Stimulated activated naive CD4-positive, alpha-beta T cell treated with Interleukin-2 at 50 U/mL for 16 hours (primary cell): ENCODE data around the gene MIPOL1.
"Not testable (repeated sequence)": the region's sequence is repeated elsewhere in the genome, so short reads cannot be mapped to it uniquely, and the experiment has no call there.

Experiments used
- DNase-seq: peaks from one replicate; lab custom pipeline; 2025; lab: John Stamatoyannopoulos, UW

MIPOL1 gene, protein sequence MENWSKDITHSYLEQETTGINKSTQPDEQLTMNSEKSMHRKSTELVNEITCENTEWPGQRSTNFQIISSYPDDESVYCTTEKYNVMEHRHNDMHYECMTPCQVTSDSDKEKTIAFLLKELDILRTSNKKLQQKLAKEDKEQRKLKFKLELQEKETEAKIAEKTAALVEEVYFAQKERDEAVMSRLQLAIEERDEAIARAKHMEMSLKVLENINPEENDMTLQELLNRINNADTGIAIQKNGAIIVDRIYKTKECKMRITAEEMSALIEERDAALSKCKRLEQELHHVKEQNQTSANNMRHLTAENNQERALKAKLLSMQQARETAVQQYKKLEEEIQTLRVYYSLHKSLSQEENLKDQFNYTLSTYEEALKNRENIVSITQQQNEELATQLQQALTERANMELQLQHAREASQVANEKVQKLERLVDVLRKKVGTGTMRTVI

DNA sequence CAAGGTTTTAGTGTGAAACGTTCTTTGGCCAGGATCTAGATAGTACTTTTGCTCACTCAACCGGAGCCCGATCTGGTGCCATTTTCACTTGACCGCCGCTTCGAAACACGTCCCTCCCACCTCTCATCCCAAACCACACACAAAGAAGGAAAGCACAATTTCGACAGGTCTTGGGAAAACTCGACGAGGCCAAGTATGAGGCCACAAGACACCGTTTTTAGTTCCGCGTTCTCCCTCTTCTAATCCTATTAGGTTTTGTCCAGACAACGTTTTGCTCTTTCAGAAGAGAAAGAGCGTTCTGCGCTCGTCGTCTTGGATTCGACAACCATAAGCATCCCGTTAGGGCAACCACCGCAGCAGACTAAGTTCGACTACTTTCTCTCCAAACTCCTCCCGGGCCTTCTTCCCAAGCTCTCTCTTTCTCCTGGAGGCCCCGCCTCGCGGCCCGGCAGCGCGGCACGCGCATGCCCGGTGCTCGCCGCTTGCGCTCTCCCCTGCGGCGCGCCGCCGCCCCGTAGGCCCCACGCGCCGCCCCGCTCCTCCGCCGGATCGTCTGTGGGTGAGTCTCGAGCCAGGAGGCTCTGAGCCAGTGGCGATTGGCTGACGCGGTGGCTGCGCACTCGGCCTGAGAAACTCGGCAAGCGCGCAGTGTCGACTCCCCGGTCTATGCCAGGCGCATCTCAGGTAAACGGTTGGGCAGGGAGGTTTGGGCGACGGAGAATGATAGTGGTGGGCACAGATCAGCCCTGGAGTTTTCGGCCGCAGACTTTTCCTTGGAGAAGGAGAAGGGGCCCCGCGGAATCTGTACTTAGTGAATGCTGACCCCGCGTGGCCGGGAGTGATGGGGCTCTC, at the start of gene MIPOL1:
Gene MIPOL1 (plus strand): TSS at position 517 of the 852 bp plus-strand sequence. CDS start 49,952 bp downstream, outside the sequence.
- no peak for DNase-seq

DNA sequence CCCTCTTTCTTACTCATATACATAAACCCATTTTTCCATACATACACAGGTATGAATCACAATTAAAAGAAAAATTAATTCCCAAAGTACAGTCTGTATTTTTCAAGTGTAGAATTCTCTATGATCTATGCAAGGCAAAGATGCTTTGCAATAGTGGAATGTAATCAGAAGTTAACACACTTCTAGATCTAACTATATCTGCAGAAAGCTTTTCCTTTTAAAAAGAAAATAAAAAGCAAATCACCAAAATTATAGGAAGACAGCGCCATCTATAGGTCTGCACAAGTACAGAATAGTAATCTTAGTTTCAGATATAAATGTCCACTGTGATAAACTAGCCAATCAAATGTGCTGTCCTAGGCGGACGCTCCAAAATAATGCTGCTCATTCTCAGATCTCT, 47.3 kb upstream of the MIPOL1 start:
- no peak for DNase-seq

DNA sequence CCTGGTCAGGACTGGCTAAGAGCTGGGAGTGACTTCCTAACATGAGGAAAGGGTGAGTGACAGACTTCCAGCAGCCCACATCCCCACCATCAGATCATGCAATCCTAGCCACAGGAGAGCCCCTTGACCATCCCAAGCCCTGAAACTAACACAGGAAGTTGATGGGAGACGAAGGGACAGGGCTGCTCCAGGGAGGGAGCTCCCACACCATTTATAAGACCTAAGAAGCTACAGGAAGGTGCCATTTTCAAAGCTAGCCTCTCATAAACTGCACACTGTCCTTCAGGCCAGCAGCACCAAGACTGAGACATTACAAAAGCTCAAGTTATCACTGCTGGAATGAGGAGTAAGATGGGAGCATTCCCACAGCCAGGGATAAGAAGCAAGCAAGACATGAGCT, 44.7 kb upstream of the MIPOL1 start:
- no peak for DNase-seq

DNA sequence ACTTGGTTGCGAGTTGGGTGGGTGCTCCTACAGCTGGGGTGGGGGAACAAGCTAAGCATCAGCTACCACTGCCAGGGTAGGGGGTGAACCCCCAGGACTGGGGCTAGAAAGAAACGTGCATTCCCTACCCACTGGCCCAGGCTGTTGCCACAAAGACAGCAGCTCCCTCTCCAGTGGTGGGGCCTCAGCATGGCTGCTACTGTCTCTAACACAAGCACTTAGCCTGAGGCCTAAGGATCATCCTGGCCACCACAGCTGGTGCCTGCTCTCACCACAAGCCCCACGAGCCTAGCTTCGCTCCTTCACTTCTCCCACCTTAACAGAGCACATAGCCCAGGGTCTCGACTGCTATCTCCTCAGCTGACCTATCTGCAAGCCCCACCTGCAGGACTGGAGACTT, 44.3 kb upstream of the MIPOL1 start:
- no peak for DNase-seq

DNA sequence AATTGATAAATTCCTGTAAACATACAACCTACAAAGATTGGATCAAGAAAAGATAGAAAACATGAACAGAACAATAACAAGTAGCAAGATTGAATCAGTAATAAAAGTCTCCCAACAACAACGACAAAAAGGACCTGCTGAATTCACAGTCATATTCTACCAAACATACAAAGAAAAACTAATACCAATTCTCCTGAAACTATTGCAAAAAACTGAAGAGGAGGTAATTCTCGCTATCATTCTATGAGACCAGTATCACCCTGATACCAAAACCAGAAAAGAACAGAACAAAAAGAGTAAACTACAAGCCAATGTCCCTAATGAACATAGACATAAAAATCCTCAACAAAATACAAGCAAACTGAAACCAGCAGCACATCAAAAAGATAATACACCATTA, 39.8 kb upstream of the MIPOL1 start:
- DNase-seq: no peak

DNA sequence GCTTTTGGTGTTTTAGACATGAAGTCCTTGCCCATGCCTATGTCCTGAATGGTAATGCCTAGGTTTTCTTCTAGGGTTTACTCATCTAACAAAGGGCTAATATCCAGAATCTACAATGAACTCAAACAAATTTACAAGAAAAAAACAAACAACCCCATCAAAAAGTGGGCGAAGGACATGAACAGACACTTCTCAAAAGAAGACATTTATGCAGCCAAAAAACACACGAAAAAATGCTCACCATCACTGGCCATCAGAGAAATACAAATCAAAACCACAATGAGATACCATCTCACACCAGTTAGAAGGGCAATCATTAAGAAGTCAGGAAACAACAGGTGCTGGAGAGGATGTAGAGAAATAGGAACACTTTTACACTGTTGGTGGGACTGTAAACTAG, 35.4 kb upstream of the MIPOL1 start:
- DNase-seq: not testable (repeated sequence)

DNA sequence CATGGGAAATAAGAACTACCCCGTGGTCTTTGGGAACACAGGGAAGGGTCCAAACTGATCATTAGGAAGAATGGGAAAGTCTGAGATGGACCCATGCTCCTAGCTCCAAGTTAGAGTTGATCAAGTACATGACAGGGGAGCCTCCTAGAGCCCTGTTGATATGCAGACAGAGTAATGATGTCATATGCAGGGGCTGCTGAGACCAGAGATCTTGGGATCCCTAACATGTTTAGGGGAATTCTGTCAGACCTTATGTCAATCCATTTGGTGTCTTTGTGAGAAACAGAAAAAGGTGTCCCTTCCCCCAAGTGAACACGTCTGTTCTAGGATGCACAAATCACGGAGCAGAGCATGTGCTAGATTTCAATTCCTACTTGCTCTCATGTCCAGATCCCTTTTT, 31.9 kb upstream of the MIPOL1 start:
- DNase-seq: no peak

DNA sequence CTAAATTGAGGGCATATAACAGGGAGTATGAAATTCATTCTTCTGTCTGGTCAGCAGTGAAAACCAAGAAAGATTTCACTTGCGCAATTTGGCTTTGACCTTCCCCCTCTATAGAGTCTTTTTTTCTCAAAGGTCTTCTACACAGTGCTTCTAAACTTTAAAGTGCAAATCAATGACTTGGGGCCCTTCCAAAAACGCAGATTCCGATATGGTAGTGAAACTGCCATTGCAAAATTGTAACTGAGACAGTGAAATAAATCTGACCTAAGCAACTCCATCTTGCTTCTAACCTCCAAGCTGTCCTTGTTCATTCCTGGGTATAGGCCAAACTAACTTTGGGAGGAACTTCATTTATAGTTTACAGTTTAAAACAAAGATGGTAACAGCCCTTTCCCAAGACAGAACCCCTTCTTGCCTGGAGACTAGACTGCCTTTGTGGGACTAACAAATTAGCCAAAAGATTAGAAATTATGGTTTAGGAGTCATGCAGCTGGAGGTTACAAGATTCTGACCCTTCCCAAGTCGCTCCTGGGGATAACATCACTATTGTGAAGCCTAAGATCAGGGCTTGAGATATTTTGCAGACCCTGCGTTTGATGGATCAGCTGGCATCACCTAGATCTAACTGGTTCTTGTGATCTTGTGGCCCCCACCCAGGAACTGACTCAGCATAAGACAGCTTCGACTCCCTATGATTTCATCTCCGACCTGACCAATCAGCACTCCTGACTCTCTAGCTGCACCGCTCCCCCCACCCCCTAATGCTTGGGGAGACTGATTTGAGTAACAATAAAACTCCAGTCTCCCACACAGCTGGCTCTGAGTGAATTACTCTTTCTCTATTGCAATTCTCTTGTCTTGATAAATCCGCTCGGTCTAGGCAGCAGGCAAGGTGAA, 30.3 kb upstream of the MIPOL1 start:
- DNase-seq: no peak

DNA sequence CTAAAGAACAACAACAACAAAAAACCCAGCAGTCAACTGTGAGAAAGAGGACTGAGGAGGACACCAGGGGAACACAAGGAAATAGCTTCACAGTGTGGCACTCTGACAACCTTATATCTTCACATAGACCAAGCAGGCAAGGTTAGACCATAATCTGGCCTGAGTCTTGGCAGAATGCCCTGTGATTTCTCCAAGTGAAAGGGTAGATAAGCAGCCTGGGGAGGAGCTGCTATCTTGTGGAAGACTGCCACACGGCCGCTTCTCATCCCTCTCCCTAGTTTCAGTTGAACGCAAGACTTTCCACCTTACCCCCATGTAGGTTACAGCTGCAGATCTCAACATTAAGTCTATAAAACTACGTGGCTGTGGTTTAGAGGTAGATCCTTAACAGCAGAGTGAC, 29.0 kb upstream of the MIPOL1 start:
- DNase-seq: no peak

DNA sequence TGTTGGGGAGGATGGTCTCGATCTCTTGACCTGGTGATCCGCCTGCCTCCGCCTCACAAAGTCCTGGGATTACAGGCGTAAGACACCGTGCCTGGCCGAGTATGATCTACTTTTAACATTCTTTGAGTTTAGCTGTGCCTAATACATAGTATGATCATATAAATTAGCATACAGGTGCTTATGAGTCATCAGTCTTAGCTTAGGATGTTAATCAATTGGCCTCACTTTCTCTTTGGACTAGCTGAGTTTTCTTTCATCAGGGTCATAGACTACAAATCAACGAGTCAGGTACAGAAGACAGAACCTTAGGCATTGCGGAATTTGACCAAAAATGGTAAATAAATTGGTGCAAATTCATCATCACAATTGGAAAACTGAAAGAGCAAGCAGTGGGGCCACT, 27.5 kb upstream of the MIPOL1 start:
- no peak for DNase-seq

DNA sequence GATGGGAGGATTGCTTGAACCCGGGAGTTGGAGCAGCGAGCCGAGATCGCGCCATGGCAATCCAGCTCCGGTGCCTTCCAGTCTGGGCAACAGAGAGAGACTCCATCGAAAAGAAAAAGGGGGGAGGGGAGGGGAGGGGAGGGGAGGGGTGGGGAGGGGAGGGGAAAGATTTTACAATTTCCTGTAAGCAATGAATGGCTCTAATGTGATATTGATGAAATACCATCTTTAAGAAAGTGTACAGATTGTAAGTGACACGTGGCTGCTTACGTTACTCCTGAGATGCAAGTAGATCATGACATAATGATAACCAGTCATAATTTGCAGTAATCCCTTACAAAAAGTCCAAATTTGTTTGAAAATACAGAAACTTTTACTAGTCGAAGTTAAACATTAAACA, 26.7 kb upstream of the MIPOL1 start:
- no peak for DNase-seq

DNA sequence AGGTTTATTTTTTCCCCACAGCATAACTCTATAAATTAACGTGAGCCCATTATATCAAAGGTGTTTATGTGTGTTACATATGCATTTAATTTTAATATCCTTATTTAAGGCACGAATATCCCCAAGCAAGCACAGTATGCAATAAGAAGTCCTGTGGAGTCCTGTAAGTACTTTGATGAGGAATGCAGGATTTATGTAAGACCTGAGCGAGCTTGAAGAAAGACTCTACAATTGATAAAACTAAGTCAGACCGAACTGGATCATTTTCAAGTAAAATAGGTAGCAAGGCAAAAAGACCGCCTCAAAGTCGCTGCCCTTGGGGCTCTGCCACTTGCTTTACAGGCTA, 26.1 kb upstream of the MIPOL1 start:
- DNase-seq: no peak

DNA sequence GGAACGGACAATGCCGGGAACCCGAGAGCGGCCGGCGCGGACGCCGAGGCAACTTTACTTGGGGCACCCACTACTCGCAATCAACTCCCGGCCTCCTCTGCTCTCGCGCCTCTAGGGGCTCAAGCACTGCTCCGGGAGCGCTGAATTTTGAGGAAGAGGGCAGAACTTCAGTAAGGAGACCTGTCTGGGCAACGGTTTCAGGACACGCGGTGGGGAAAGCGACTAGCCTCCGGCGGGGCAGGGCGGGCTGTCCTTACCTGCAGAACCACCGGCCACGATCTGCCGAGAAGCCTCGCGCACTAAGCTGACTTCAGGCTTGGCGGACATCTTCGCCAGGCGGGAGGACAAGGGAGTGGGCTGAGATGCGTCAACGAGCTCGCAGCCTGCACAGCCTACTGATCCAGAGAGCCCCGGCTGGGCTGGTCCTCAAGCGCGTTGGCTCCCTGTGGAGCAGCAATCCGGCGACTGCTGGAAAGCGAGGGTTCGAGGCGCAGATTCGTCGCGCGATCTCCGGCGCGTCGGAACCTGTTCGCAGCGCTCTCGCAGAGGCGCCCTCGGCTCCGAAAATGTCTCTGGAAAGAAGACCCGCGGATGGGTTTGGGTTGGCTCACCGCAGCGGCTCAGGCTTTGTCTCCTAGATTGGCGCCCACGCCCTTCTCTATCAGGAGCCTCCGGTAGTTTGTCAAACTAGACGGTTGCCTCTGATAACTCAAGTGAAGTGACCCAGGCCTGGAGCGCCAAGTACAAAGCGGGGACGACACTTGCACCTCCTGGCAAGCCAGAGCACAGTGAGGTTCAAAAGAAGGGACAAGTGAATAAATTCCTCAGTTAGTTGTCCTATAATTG, 25.5 kb upstream of the MIPOL1 start, which contains the start of gene SLC25A21:
Gene SLC25A21 (minus strand): TSS at position 583 of the 846 bp plus-strand sequence.
- DNase-seq: no peak

DNA sequence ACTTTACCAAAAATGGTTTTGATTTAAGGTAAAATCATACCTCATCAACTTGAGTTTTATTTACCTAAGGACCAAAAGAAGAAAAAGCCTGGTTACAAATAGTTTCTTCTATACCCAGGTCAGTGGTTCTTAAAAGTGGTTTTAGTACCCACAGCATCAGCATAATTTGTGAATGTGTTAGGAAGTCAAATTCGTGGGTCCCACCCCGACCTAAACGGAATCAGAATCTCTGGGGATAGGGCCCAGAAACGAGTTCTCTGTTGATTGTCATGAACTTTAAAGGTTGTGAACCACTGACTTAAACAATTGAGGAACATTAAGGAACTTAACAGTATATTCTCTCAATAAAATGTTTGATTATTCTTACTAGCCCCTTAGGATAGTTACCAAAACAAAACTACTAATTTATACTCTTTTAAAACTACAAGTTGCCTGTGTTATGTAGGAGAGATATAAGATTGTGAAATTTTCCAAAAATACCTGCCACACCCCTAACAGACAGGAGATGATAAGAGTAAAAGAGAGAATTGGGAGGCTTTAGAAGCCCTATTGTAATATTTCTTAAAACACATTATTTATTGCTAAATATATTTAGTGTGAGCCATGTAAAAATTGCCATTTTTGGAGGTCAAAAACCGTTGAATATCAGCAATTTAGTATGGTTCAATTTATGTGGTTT, 24.7 kb upstream of the MIPOL1 start:
- no peak for DNase-seq

DNA sequence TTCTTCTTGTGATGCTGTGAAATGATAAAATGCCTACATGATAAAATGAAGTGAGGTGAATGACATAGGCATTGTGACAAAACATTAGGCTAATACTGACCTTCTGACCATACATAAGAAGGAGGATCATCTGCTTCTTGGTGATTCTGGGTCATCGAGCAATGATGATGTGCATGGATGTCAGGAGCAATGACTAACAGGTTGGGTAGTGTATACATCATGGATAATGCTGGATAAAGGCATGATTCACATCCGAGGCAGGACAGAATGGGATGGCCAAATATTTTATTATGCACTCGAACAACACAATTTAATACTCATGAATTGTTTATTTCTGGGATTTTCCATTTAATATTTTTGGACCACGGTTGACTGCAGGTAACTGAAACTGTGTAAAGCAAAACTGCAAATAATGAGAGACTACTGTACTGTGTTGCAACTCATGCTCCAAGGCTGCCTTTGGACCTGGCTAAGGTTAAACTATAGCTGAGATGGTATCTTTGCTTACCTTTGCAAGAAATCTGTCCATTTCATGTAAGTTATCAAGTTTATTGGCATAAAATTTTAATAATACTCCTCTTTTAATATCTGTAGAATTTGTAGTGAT, 17.7 kb upstream of the MIPOL1 start:
- DNase-seq: no peak

DNA sequence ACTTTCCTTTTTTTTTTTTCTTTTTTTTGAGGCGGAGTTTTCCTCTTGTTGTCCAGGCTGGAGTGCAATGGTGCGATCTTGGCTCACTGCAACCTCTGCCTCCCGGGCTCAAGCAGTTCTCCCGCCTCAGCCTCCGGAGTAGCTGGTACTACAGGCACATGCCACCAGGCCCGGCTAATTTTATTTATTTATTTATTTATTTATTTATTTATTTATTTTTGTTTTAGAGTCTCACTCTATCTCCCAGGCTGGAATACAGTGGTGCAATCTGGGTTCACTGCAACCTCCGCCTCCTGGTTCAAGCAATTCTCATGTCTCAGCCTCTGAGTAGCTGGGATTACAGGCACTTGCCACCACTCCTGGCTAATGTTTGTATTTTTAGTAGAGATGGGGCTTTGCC, 16.9 kb upstream of the MIPOL1 start:
- DNase-seq: not testable (repeated sequence)

DNA sequence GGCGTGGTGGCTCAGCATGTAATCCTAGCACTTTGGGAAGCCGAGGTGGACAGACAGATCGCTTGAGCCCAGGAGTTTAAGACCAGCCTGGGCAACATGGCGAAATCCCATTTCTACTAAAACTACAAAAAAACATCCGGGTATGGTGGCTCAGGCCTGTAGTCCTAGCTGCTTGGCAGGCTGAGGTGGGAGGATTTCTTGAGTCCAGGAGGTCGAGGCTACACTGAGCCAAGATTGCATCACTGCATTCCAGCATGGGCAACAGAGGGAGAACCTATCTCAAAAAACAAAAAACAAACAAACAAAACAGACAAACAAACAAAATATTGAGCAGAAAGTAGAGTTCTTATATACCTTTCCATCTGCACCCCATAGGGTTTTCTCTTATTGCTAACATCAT, 16.3 kb upstream of the MIPOL1 start:
- DNase-seq: no peak

DNA sequence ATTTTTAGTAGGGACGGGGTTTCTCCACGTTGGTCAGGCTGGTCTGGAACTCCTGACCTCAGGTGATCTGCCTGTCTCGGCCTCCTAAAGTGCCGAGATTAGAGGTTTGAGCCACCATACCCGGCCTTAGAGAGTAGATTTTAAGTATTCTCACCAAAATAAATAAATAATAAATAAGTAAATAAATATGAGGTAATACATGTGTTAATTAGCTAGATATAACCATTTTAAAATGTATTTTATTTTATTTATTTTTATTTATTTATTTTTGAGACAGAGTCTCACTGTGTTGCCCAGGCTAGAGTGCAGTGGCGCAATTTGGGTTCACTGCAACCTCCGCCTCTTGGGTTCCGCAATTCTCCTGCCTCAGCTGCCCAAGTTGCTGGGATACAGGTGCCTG, 13.2 kb upstream of the MIPOL1 start:
- DNase-seq: not testable (repeated sequence)

DNA sequence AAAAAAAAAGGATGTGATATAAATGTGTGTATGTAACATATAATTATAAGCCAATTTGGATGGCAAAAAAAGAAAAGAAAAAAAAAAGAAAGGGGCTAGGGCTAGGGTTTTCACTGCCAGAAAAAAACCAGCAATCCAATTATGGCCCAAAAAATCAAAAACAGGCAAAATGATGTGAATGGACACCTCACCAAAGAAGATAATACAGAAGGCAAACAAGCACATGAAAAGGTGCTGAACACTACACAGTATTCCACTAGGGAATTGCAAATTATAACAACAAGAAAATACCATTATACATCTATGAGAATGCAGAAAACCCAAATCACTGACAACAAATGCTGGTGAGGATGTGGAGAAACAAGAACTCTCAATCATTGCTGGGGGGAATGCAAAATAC, 12.1 kb upstream of the MIPOL1 start:
- no peak for DNase-seq

DNA sequence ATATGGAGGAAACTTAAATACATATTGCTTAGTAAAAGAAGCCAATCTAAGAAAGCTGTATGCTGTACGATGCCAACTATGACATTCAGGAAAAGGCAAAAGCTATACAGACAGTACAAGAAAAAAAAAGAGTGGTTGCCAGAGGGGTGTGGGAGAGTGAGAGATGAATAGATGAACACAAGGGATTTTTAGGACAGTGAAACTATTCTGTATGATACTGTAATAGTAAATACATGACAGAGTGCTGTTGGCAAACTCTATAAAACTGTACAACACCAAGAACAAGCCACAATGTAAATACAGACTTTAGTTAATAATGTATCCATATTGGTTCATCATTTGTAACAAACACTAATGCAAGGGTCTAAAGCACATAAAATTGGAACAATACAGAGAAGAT, 10.9 kb upstream of the MIPOL1 start:
- no peak for DNase-seq
